HG03378 (cell line): Measurements from ENCODE around the gene KIF22.

ENCODE experiments used
- ATAC-seq: cut with Tn5 transposase; IDR thresholded peaks from one replicate; pipeline ENCODE4 v1.9.1; 2021; ENCODE audit warnings: mild to moderate bottlenecking, moderate library complexity; ENCODE audit not compliant: unreplicated experiment

Gene KIF22

DNA sequence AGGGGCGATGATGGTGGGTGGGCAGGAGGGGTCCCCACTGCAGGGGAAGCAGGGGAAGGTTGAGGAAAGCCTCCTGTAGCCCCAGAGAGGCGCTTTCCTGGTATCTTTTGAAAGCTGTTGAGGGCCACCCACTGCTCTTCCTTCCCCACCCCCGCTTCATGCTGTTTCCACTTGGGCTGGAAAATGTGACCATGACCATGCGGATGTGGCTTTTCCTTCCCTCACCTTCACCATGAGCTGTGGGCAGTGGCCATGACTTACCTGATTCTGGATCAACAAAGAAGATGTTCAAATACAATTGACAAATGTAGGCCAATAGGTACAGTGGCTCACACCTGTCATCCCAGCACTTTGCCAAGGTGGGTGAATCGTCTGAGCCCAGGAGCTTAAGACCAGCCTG lies 43.5 kb downstream of the KIF22 start:
- no peak for ATAC-seq

- ATAC-seq: no peak
Measured at GRCh38 chr16:29835926-29836325, 45.4 kb downstream of the KIF22 start.

GRCh38 chr16:29836623-29837022 lies 46.1 kb downstream of the KIF22 start:
- ATAC-seq: no peak

DNA sequence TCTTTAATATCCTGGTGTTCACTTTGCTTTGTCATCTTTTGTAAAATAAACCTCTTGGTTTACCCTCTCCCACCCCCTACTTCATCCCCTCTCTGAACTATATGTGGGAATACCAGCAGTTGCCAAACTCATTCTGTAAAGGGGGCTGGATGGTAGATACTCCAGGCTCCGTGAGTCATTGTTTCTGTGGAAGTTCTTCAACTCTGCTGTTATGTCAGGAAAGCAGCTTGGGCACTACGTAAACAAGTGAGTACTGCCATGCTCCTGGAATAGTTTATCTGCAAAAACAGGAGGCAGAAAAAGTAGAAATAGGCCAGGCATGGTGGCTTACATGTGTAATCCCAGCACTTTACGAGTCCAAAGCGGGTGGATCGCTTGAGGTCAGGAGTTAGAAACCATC lies 47.3 kb downstream of the KIF22 start:
- no peak for ATAC-seq

DNA sequence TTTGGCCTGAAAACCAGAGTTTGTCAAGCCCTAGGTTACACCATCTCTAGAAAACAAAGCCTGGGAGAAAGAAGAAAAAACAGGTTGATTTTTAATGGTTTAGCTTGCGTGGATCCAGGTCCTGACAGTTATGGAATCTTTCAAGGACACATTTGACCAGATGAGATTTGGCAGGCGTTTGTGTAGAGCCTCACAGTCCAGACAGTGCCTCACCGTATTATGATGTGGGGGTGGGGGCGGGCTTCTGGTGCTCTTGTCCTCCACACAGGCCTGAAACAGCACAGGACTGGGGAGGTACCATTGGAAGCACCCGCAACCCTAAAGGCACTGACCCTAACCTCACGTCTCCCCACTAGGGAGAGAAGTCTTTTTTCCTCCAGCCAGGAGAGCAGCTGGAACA lies 49.3 kb downstream of the KIF22 start:
- no peak for ATAC-seq

DNA sequence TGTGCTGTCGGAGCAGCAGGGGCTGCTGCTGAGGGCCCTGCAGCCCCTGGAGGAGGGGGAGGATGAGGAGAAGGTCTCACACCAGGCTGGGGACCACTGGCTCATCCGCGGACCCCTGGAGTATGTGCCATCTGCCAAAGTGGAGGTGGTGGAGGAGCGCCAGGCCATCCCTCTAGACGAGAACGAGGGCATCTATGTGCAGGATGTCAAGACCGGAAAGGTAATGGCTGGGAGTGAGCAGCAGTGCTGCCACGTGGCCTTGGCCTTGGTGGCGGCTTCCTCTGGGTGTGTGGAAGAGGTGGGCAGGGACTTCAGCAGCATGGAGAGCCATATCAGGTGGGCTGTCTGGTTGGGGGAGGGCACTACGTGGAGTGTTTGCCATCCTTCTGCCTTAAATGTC lies 49.7 kb downstream of the KIF22 start:
- no peak for ATAC-seq

DNA sequence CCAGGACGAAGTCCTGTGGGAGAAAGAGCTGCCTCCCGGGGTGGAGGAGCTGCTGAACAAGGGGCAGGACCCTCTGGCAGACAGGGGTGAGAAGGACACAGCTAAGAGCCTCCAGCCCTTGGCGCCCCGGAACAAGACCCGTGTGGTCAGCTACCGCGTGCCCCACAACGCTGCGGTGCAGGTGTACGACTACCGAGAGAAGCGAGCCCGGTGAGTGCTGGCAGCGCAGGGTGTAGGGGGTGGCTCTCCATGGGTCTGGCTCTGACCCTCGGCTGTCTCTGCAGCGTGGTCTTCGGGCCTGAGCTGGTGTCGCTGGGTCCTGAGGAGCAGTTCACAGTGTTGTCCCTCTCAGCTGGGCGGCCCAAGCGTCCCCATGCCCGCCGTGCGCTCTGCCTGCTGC lies 51.1 kb downstream of the KIF22 start:
- no peak for ATAC-seq

DNA sequence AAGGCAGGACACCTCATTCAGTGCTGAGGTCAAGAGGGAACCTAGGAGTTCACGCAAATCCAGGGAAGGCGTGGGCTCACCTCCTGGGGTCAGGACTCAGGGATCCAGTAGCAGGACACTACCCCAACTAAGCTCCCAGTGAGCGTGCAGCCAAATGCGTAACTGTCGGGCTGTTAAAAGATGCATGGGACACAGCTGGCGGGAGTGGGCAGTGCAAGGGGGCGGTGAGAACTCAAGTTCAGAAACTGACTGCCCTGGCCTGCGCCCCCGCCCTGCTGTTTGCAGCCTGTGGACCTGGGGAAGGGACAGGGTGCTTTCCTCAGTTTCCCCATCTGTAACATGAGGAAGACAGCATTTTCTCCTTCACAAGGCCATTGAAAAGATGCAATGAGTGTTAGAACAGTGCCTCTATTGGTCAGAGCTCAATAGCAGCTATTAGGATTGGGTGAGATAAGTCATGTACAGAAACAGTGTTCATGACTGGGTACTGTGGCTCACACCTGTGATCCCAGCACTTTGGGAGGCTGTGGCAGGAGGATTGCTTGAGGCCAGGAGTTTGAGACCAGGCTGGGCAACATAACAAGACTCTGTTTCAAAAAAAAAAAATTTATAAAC lies 52.3 kb downstream of the KIF22 start:
- ATAC-seq: no peak

- no peak for ATAC-seq
Measured at GRCh38 chr16:29843931-29844330, 53.4 kb downstream of the KIF22 start.

GRCh38 chr16:29844575-29845331 lies 54.2 kb downstream of the KIF22 start:
- no peak for ATAC-seq

- no peak for ATAC-seq
Measured at GRCh38 chr16:29845656-29846055, 55.1 kb downstream of the KIF22 start.

DNA sequence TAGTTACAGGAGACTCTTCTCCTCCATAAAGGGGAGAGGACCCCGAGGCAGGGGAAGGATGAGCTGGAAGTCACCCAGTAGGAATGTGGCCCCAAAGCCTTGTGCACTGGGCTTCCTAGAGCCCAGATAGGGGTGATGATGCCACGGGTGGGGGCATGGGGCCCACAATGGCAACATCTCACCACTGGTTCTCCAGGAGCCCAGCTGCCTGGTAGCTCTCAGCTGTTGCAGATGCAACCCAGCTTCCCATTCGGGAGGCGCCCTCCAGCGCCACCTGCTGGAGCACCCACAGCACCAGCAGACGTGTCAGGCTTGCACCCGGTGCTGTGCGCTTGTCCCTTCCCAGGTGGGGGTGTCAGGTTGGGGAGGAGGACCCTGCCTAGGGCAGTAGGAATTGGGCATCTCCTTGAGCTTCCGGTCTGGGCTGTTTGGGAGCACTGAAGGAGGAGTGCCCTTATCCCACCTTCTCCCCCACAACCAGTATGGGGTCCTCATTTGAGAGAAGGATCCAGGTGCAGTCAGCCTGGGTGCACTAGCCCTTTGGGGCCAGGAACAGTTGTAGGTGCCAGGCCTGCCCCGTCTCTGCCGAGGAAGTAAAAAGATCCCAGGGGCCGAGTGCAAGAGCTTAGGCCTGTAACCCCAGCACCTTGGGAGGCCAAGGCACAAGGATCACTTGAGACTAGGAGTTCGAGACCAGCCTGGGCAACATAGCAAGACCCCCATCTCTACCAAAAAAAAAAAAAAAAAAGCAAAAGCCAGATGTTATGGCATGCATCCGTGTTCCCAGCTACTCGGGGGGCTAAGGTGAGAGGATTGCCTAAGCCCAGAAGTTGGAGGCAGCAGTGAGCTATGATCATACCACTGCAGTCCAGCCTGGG lies 58.1 kb downstream of the KIF22 start:
- no peak for ATAC-seq

DNA sequence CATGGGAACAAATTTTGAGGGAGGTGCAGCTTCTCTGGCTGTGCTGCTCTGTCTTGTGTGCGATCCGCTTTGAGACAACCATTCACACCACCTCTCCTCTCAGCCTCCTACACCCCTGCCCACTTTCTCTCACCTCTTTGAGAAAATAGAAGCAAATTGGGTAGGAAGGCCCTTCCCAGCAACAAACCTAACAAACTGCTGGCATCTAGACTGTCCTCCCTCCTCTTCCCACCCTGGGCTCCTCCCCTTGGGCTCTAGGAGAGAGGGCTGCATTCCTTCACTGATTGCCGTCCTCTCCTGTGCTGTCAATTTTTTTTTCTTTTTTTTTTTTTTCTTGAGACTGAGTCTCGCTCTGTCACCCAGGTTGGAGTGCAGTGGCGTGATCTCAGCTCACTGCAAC lies 59.0 kb downstream of the KIF22 start:
- no peak for ATAC-seq

DNA sequence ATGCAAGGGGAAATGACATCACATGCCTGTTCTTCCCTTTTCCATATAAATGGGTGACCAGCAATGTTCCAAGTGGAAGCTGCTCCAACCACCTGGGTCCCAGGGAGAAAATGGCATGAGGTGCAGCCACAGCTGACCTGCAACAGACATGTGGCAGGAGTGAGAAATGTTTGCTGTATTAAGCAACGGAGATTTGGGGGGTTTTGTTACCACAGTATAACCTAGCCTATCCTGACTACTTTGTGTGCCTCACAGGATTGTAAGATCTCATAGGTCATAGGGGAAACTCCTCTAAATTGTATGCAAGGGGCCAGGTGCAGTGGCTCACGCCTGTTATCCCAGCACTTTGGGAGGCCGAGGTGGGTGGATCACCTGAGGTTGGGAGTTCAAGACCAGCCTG lies 60.4 kb downstream of the KIF22 start:
- ATAC-seq: no peak

- no peak for ATAC-seq
Measured at GRCh38 chr16:29852654-29853053, 62.1 kb downstream of the KIF22 start.

- no peak for ATAC-seq
Measured at GRCh38 chr16:29854520-29855100, 64.1 kb downstream of the KIF22 start.
